DMS53 treated with DMSO at 0.1 percent for 48 hours (cell line): ENCODE measurements around the gene CNOT8.
"Not testable (repeated sequence)": the region's sequence is repeated elsewhere in the genome, so short reads cannot be mapped to it uniquely, and the experiment has no call there.

ENCODE experiments used
- DNase-seq: peaks from one replicate; lab custom pipeline; 2025; ENCODE audit not compliant: unreplicated experiment; lab: John Stamatoyannopoulos, UW

CNOT8 gene

GRCh38 chr5:154863291-154864080 is 5.1 kb downstream of the CNOT8 start:
- DNase-seq, result no peak

- no peak for DNase-seq
Observed at GRCh38 chr5:154865466-154866184, 7.2 kb downstream of the CNOT8 start.

- no peak for DNase-seq
Observed at GRCh38 chr5:154866841-154867240, 8.4 kb downstream of the CNOT8 start.

- DNase-seq, result no peak
Observed at GRCh38 chr5:154868702-154869101, 10.3 kb downstream of the CNOT8 start.

DNA sequence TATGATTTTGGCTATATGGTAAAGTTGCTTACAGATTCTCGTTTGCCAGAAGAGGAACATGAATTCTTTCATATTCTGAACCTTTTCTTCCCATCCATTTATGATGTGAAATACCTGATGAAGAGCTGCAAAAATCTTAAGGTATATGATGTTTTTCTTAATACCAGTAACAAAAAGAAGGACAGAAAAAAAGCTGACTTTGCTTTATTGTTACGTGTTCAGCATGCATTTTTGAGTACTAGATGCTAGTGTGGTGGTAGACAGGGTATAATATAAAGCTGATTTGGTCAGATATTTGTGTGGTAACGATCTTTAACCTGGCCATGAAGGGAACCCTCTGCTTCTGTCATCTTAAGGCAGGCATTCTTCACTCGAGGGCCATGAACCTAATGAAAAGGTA is 13.3 kb downstream of the CNOT8 start:
- DNase-seq, result no peak

GRCh38 chr5:154873791-154874331 is 15.4 kb downstream of the CNOT8 start:
- no peak for DNase-seq

DNA sequence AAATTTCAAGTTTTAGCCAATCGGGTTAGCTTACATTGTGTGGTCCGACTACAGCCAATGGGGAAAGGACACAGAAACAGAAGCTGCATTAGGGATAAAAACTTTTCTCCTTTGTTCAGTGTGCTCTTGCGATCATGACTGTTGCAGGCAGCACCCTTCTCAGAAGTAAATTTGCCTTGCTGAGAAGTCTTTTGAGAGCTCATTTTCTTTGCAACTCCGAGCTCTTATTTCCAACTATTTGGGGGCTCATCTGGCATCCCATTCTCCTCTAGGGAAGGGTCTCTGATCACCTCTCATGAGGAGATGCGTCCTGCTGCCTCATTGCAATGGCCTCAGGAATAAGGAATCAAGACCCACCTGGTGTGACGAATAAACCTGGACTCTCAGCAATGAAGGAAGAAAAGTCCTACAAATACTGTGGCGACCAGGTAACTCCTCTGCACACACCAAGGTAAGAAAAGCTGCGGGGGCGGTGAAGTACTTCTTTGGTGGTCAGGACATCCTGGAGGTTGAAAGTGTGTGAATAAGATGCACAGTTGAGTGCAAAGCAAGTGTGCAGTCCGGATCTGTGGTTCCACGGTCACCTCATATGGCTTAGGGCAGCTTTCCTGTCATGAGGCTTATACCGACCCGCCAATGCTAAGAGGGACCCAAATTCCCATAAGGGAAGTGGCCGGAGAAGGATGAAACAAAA is 20.4 kb downstream of the CNOT8 start:
- DNase-seq, result no peak

DNA sequence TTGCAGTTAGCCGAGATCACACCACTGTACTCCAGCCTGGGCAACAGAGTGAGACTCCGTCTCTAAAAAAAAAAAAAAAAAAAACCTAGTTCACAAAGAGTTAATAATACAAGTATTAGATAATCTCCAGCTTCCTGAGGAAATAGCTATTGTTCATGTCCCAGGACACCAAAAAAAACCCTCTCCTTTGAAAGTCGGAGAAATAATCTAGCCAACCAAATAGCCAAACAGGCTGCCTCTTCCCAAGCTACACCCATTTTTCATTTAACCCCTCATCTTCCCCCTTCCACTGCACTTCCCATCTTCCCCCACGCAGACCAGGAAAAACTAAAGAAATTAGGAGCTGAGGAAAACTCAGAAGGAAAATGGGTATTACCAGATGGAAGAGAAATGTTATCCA is 23.6 kb downstream of the CNOT8 start:
- DNase-seq, result no peak

DNA sequence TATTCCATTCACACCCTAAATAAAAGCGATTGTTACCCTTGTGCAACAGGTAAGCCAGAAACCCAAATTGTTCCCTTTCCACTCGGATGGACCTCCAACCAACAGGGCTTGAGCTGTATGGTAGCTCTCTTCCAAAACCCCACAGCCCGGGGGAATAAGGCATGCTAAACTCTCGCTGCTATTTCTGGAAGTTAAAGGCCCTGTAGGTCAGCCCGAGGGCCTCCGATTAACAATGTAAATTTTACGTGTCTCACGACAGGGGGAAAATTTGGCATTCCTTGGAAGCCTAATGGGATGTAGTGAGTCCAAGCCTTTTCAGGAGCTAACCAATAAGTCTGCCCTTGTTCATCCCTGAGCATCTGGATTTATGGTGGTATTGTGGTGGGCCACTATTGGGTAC is 26.0 kb downstream of the CNOT8 start:
- no peak for DNase-seq

- no peak for DNase-seq
Observed at GRCh38 chr5:154885439-154885838, 27.0 kb downstream of the CNOT8 start.

GRCh38 chr5:154892369-154892771 is 33.9 kb downstream of the CNOT8 start:
- no peak for DNase-seq

DNA sequence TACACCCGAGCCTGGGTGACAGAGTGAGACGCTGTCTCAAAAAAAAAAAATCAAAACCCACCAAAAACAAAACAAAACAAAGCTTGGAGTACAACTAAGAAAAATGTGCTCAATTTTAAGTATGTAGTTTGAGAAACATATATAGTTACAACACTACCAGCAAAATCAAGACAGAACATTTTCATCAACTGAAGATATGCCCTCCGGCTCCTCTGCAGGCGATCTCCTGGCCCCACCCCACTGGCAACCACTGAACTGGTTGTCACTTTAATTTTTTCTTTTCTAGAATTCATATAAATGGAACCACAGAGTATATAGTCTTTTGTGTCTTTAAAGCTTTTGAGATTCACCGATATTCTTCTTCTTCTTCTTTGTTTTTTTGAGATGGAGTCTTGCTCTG is 35.0 kb downstream of the CNOT8 start:
- DNase-seq, result no peak

- DNase-seq, result no peak
Observed at GRCh38 chr5:154895606-154896561, 37.5 kb downstream of the CNOT8 start.

GRCh38 chr5:154896562-154897165 is 38.2 kb downstream of the CNOT8 start:
- no peak for DNase-seq

DNA sequence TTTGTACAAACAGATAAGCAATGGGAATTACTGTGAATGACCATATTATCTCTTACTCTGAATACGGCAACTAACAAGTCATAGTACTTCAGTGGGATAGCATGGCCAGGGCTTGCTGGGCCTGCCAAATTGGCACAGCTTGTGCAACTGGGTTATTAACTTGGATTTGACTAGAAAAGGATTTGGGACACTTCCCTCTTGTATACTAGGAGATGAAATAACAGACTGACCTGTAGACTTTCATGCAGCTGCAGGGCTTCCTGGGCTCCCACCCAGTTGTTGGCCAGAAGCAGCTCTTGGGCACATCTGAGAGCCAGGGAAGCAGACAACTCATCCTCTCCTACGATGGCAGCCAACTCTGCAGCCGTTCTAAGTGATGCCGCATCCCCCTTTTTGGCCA is 39.8 kb downstream of the CNOT8 start:
- no peak for DNase-seq

DNA sequence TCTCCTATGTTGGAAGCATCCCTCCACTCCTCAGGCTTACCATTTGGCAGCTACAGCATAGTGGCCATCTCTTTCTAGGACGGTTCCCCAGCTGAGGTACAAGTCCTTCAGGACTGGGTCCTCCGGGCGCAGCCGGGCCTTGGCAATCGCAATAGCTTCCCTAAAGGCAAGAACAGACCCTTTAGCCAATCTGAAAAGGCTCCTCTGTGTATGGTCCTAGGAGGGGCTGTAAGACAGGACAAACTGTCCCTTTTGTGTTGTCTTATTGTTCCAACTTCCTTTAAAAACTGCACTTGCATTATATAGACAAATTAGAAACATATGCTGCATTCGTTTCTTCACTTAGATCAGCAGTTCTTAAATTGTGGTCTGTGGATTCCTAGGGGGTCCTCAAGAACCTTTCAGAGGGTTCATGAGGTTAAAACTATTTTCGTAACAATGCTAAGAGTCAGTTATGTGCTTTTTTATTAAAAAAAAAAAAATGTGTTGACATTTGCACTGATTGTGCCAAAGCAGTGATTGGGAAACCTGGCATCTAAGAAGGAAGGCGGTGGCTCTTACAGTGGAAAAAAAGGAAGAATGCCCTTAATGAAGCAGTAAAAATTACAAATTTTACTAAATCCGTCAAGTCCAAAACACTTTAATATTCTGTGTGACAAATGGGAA is 40.9 kb downstream of the CNOT8 start:
- DNase-seq, result no peak

DNA sequence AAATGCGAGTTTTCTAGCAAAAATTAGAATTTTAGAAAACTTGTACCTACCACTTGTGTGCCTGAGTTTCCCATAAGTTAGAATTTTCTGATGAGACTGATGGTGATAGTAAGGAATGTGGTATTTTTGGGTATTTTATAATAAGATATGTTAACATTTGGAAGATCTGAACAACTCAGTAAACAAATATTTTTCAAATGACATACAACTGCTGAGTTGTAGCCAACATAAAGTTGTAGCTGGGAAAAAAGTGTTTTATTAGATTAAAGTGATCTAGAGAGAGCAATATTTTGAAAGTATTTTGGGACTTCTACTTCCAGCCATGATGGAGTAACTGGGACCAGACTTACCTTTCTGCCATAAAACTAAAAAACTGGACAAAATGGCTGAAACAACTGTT is 41.6 kb downstream of the CNOT8 start:
- DNase-seq, result no peak

- DNase-seq, result no peak
Observed at GRCh38 chr5:154901276-154901675, 42.8 kb downstream of the CNOT8 start.

- no peak for DNase-seq
Observed at GRCh38 chr5:154901913-154902312, 43.5 kb downstream of the CNOT8 start.

- not testable (repeated sequence) for DNase-seq
Observed at GRCh38 chr5:154905601-154906000, 47.2 kb downstream of the CNOT8 start.
